GM12878 (cell line): Measurements from ENCODE around the gene CDC27. TPM values are rescaled to one million over a fixed set of nuclear protein-coding genes. Genes with fewer than 3 reads are reported as not detected.

Experiments
- ATAC-seq: fragments of 200-7000 bp; cut with Tn5 transposase; 3 replicates; pipeline ENCODE4 v1.9.1; 2020; ENCODE audit warnings: mild to moderate bottlenecking, moderate library complexity
- BruUV-seq: library from RNA; stranded (reverse); fragments of 400-500 nt; replicated peaks from 2 replicates; lab custom pipeline; 2021; lab: Mats Ljungman, UMichigan
- CTCF ChIA-PET: fragments of 300-600 bp; sonication (Branson Sonifier 250); formaldehyde crosslinking; extraction: SDS; loops from one replicate; lab custom pipeline; 2021; ENCODE audit warnings: inconsistent platforms; lab: Yijun Ruan, JAX
- POLR2A ChIA-PET: fragments of 350-600 bp; formaldehyde crosslinking; extraction: SDS; loops from one replicate; lab custom pipeline; 2021; ENCODE audit warnings: inconsistent platforms; lab: Charles Lee
- RAD21 ChIA-PET: fragments of 300-600 bp; sonication (Branson Sonifier 250); formaldehyde crosslinking; loops from one replicate; lab custom pipeline; 2023; ENCODE audit warnings: antibody characterized with exemption; ENCODE audit not compliant: unreplicated experiment; lab: Charles Lee
- SMC1A ChIA-PET: fragments of 300-600 bp; sonication (Branson Sonifier 250); formaldehyde crosslinking; loops from one replicate; lab custom pipeline; 2023; ENCODE audit not compliant: unreplicated experiment, uncharacterized antibody; lab: Charles Lee
- DNase-seq: peaks from one replicate; pipeline ENCODE4 v3.0.0-alpha.2; 2011; ENCODE audit warnings: low read depth, low spot score
- FAIRE-seq: peaks from 3 replicates; lab custom pipeline; 2011; peaks lifted over from hg19 to GRCh38; lab: Jason Lieb, UNC
- H2AFZ ChIP-seq: 2 replicates; pipeline ENCODE4 v1.6.0; 2011; ENCODE audit warnings: low read depth, low read length, control low read depth; ENCODE audit not compliant: control insufficient read depth
- H3K27ac ChIP-seq: 2 replicates; pipeline ENCODE4 v1.5.1; 2011; ENCODE audit warnings: control low read depth; ENCODE audit not compliant: control insufficient read depth, insufficient read depth
- H3K27me3 ChIP-seq, 2 experiments: replicated peaks in 1 of 2; 2 replicates each; pipeline versions ENCODE4 v1.6.0 to v1.6.1; 2011; ENCODE audit warnings: low read length in 1 of 2; ENCODE audit not compliant: control insufficient read depth in 2 of 2, insufficient read depth in 2 of 2
- H3K36me3 ChIP-seq, 2 experiments: 2 replicates each; pipeline ENCODE4 v1.5.1; 2011; ENCODE audit warnings: low read length in 1 of 2; ENCODE audit not compliant: control insufficient read depth in 2 of 2, insufficient read depth in 2 of 2
- H3K4me1 ChIP-seq: 2 replicates; pipeline ENCODE4 v1.6.1; 2011; ENCODE audit warnings: mild to moderate bottlenecking, low read length, moderate library complexity, mixed read lengths; ENCODE audit not compliant: control insufficient read depth, insufficient read depth
- H3K4me2 ChIP-seq: 2 replicates; pipeline ENCODE4 v1.6.0; 2011; ENCODE audit warnings: control low read depth; ENCODE audit not compliant: control insufficient read depth, insufficient read depth
- H3K4me3 ChIP-seq: fragments of 200-600 bp; sonication (generic); 2 replicates; pipeline ENCODE4 v1.5.1; 2016
- H3K79me2 ChIP-seq: 2 replicates; pipeline ENCODE4 v1.6.0; 2011; ENCODE audit warnings: low read length; ENCODE audit not compliant: control insufficient read depth, insufficient read depth
- H3K9ac ChIP-seq: 2 replicates; pipeline ENCODE4 v1.8.0; 2011; ENCODE audit warnings: low read length, control low read depth, mixed read lengths; ENCODE audit not compliant: control insufficient read depth, insufficient read depth
- H3K9me3 ChIP-seq: replicated peaks from 3 replicates; pipeline ENCODE4 v1.5.1; 2011; ENCODE audit warnings: mild to moderate bottlenecking, low read length; ENCODE audit not compliant: control insufficient read depth, insufficient read depth
- H4K20me1 ChIP-seq: 2 replicates; pipeline ENCODE4 v1.6.0; 2011; ENCODE audit not compliant: control insufficient read depth, insufficient read depth
- BHLHE40 ChIP-seq, 2 experiments: fragments of 450-650 bp in 1 of 2; IDR thresholded peaks; 2 replicates each; pipeline ENCODE4 v1.6.1; 2011 to 2017; ENCODE audit warnings: low read depth in 2 of 2, borderline replicate concordance in 1 of 2, improper control_type of control experiment in 1 of 2, low read length in 1 of 2, mild to moderate bottlenecking in 1 of 2
- CBX5 ChIP-seq: sonication (generic); IDR thresholded peaks from 2 replicates; pipeline ENCODE4 v1.6.1; 2016; ENCODE audit warnings: low read depth, moderate library complexity, mild to moderate bottlenecking, inconsistent platforms
- CHD2 ChIP-seq: IDR thresholded peaks from 2 replicates; pipeline ENCODE4 v1.6.1; 2011; ENCODE audit warnings: low read depth, low read length, improper control_type of control experiment, borderline replicate concordance
- EGR1 ChIP-seq, 2 experiments: IDR thresholded peaks; 1 replicate in 1 of 2; 2 replicates in 1 of 2; pipeline ENCODE4 v1.6.1; 2011 to 2012; ENCODE audit warnings: low read depth in 2 of 2, low read length in 2 of 2, borderline replicate concordance in 1 of 2, mild to moderate bottlenecking in 1 of 2, moderate library complexity in 1 of 2
- FOXM1 ChIP-seq: IDR thresholded peaks from 2 replicates; pipeline ENCODE4 v1.6.1; 2012; ENCODE audit warnings: low read depth, mild to moderate bottlenecking, inconsistent platforms, low read length, moderate library complexity
- GATAD2B ChIP-seq: fragments of 450-650 bp; conservative IDR thresholded peaks from 2 replicates; pipeline ENCODE4 v1.6.1; 2017; ENCODE audit warnings: low read depth, mild to moderate bottlenecking, moderate library complexity
- HCFC1 ChIP-seq: fragments of 150-350 bp; IDR thresholded peaks from 2 replicates; pipeline ENCODE4 v1.6.1; 2014; ENCODE audit warnings: low read length
- NFYA ChIP-seq: IDR thresholded peaks from 2 replicates; pipeline ENCODE4 v1.6.1; 2011; ENCODE audit warnings: low read depth, mild to moderate bottlenecking, low read length, improper control_type of control experiment, borderline replicate concordance
- NR2C2 ChIP-seq: IDR thresholded peaks from 2 replicates; pipeline ENCODE4 v1.6.1; 2011; ENCODE audit warnings: borderline replicate concordance, low read depth; ENCODE audit not compliant: control insufficient read depth, insufficient read length
- POU2F2 ChIP-seq: IDR thresholded peaks from 3 replicates; pipeline ENCODE4 v1.6.1; 2011; ENCODE audit warnings: low read depth, mild to moderate bottlenecking, low read length, borderline replicate concordance
- SMARCA5 ChIP-seq: fragments of 450-650 bp; IDR thresholded peaks from 2 replicates; pipeline ENCODE4 v1.6.1; 2017; ENCODE audit warnings: mild to moderate bottlenecking
- SPI1 ChIP-seq: IDR thresholded peaks from 2 replicates; pipeline ENCODE4 v1.6.1; 2011; ENCODE audit warnings: low read depth, mild to moderate bottlenecking, low read length, moderate library complexity, borderline replicate concordance; ENCODE audit not compliant: insufficient read depth
- SREBF1 ChIP-seq: IDR thresholded peaks from 2 replicates; pipeline ENCODE4 v1.6.1; 2012; ENCODE audit warnings: mild to moderate bottlenecking, low read length
- SUZ12 ChIP-seq: fragments of 200-600 bp; sonication (generic); IDR thresholded peaks from one replicate; pipeline ENCODE4 v1.6.1; 2018; ENCODE audit warnings: antibody characterized with exemption, mild to moderate bottlenecking; ENCODE audit not compliant: unreplicated experiment
- TCF12 ChIP-seq: IDR thresholded peaks from 2 replicates; pipeline ENCODE4 v1.6.1; 2011; ENCODE audit warnings: low read depth, mild to moderate bottlenecking, low read length
- TCF3 ChIP-seq: IDR thresholded peaks from 2 replicates; pipeline ENCODE4 v1.6.1; 2012; ENCODE audit warnings: low read depth, mild to moderate bottlenecking, low read length, borderline replicate concordance; ENCODE audit not compliant: insufficient read depth
- ZNF217 ChIP-seq: fragments of 450-650 bp; IDR thresholded peaks from 2 replicates; pipeline ENCODE4 v1.6.1; 2017; ENCODE audit warnings: antibody characterized with exemption, mild to moderate bottlenecking
- ZNF622 ChIP-seq: fragments of 450-650 bp; IDR thresholded peaks from 2 replicates; pipeline ENCODE4 v1.6.1; 2017; ENCODE audit warnings: mild to moderate bottlenecking, inconsistent platforms
- WGBS: methylation state at CpG from one replicate; pipeline ENCODE4 v1.1.6; 2016; ENCODE audit warnings: low lambda C conversion rate; ENCODE audit not compliant: insufficient replicate concordance, insufficient coverage; ENCODE audit errors: missing lambda C conversion rate; 5-methylcytosine and 5-hydroxymethylcytosine counted together
- in situ Hi-C: fragments of 300-500 bp; cut with MboI; formaldehyde crosslinking; loops from 9 replicates; pipeline ENCODE4 v1.14.3; 2018; ENCODE audit warnings: mixed read lengths
- intact Hi-C: fragments of 100-400 bp; cut with micrococcal nuclease; formaldehyde crosslinking; loops from one replicate; pipeline ENCODE4 v1.14.2; 2022; ENCODE audit not compliant: unreplicated experiment
- polyA plus RNA-seq, 11 experiments: library from polyadenylated mRNA; depleted of rRNA in 4 of 11; unstranded in 6 of 11; stranded (reverse) in 5 of 11; fragments of >200 nt; fragmentation: Nextera tagmentation in 4 of 11; fragmentation: Illumina TruSeq in 1 of 11; extraction: Ambion mirVana in 4 of 11; extraction: Trizol in 1 of 11; gene quantifications; 1 replicate in 1 of 11; 2 replicates in 10 of 11; pipeline versions ENCODE4 v1.2.1 to v1.2.3, GENCODE V29; 2011 to 2016; ENCODE audit warnings: inconsistent platforms in 2 of 11, missing spikeins in 2 of 11, low read depth in 1 of 11
- total RNA-seq, 4 experiments: library from RNA; depleted of rRNA in 3 of 4; stranded (reverse); fragments of >200 nt in 3 of 4; fragmentation: Illumina TruSeq in 1 of 4; extraction: Trizol in 1 of 4; gene quantifications; 2 replicates each; pipeline versions ENCODE4 v1.2.1 to v1.2.3, GENCODE V29; 2013 to 2021

CDC27 gene
- total and polyA plus RNA-seq, 10 of the 15 experiments (the other 5 are each of a cell fraction or from before 2014, with no cell fraction given) = 23.2 to 138 (median 97.8) TPM

DNA sequence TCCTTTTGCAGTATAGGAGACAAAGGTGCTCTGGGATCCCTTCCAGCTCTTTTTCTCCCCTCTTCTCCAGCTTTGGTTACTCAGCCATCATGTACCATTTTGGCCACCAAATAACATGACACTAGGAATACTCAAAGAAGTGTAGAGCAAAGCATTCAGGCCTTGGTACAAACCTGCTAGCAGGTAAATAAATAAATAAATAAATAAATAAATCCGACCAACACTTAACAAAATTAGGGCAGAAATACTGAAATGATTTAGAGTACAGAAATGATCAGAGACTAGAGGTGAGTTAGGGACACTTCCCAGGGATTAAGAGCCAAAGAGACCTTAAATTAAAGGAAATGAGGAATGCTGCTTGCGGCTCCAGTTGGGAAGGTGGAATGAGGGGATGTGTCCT lies 46.8 kb upstream of the CDC27 start:
- FAIRE-seq = no peak
- 86% methylated on average over 2 of the region's 2 CpGs for WGBS
- no peak for ATAC-seq
- SMC1A ChIA-PET = interaction anchor here (3.5 kb wide), 1 partner anchor 51 kb away, joined by 22 read pairs; no protein-coding TSS in a partner anchor
- no peak overlapping the region for H3K9ac ChIP-seq
- H3K4me2 ChIP-seq = no peak overlapping the region
- no peak overlapping the region for H3K4me3 ChIP-seq
- intact Hi-C loops (no loop called here), in situ Hi-C loops (no loop called here)
- CTCF ChIA-PET = interaction anchor here (0.8 kb wide), 1 partner anchor 16 kb away, joined by 3 read pairs; no protein-coding TSS in a partner anchor
- H3K9me3 ChIP-seq = peaks cover 8% of the 10 kb centered on the region; the same call in 2 of the 3 replicates
- BruUV-seq = no TSS peak
- DNase-seq = no peak
- H3K4me1 ChIP-seq = peaks cover 18% of the 10 kb centered on the region
- no peaks in the 10 kb centered on the region for H3K79me2 ChIP-seq
- no peak overlapping the region for H2AFZ ChIP-seq
- no peak for TF ChIP-seq NR2C2
- TF ChIP-seq GATAD2B = no peak
- TF ChIP-seq CHD2 = no peak
- TF ChIP-seq, all 136 proteins: peak for 0
- no peaks in the 10 kb centered on the region for H3K27me3 ChIP-seq
- H3K36me3 ChIP-seq = no peaks in the 10 kb centered on the region
- H4K20me1 ChIP-seq = no peaks in the 10 kb centered on the region
- ChIA-PET POLR2A (no interaction called here), RAD21 (no interaction called here)
- no peak overlapping the region for H3K27ac ChIP-seq

DNA sequence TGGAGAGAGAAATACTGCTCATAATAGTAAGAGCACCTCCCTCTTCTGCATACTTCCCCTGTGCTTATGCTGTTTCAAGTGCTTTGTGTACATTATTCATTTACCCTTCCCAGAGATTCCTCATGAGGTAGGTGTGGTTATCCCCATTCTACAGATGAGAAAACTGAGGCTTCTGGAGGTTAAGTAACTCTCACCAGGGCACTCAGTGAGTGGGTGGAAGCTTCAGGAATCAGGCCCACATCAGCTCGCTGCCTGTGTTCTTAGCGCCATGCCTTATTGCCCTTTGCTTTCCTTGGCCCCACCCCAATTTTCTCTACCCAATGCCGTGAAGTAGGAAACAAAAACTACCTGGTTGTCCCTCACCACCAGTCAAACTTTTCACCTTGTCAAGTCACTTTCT lies 46.4 kb upstream of the CDC27 start:
- TF ChIP-seq TCF3 = no peak
- no peak for TF ChIP-seq ZNF622
- TF ChIP-seq SREBF1 = no peak
- no peak for TF ChIP-seq SPI1
- no peak for TF ChIP-seq CBX5
- no peak for TF ChIP-seq FOXM1
- TF ChIP-seq TCF12 = no peak
- TF ChIP-seq EGR1 (IDR thresholded peaks at IDR 0.05; ENCODE audit: borderline replicate concordance in 1 of 2, low read depth in 2 of 2, low read length in 2 of 2) = no peak
- no peak for TF ChIP-seq NFYA
- no peak for TF ChIP-seq HCFC1
- no peak for TF ChIP-seq ZNF217
- no peak for TF ChIP-seq POU2F2
- no peak for TF ChIP-seq SUZ12
- TF ChIP-seq SMARCA5 = no peak
- TF ChIP-seq BHLHE40 (IDR thresholded peaks at IDR 0.05; ENCODE audit: borderline replicate concordance in 1 of 2, low read depth in 2 of 2, low read length in 1 of 2) = no peak
- H3K9ac ChIP-seq = no peak overlapping the region
- no peak overlapping the region for H2AFZ ChIP-seq
- no peak overlapping the region for H3K27ac ChIP-seq
- ChIA-PET CTCF (interaction anchor here (0.8 kb wide), 1 partner anchor 17 kb away, joined by 3 read pairs; no protein-coding TSS in a partner anchor), POLR2A (no interaction called here), SMC1A (interaction anchor here (3.5 kb wide), 1 partner anchor 51 kb away, joined by 22 read pairs; no protein-coding TSS in a partner anchor), RAD21 (no interaction called here)
- H4K20me1 ChIP-seq = no peaks in the 10 kb centered on the region
- WGBS = 81% methylated on average over 3 of the region's 3 CpGs
- peaks cover 8% of the 10 kb centered on the region; the same call in 2 of the 3 replicates for H3K9me3 ChIP-seq
- peaks cover 22% of the 10 kb centered on the region for H3K4me1 ChIP-seq
- H3K27me3 ChIP-seq = no peaks in the 10 kb centered on the region
- in situ Hi-C loops = no loop called here
- DNase-seq = no peak
- H3K79me2 ChIP-seq = no peaks in the 10 kb centered on the region
- no TSS peak for BruUV-seq
- no peak overlapping the region for H3K4me2 ChIP-seq
- H3K36me3 ChIP-seq = no peaks in the 10 kb centered on the region
- no peak for FAIRE-seq
- no peak overlapping the region for H3K4me3 ChIP-seq
- ATAC-seq = no peak
- intact Hi-C loops = no loop called here
